ENCODE results near the gene TGM1. TPM values are rescaled to one million over a fixed set of nuclear protein-coding genes. Genes with fewer than 3 reads are reported as not detected.

The TGM1 gene
- polyA plus RNA-seq, 1 of the 3 experiments (the other 2 are of a cell fraction), result 2.7 TPM

DNA sequence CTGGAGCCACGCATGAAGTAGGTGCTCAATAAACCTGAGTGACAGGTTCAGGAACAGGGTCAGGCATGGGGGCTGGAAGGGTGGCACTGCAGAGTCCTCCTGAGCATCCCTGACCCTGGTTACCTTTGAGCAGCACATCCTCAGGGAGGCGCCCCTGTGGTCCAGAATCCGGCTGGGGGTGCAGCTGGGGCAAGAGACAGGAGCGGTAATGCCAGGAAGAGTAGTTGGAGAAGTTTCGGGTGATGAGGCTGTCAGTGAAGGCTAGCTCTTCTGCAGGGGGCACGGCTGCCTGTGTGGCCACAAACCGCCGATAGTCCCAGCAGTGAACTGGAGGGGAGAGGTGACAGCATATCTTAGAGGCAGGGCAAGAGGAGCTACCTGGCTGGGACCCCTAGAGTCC lies 6.4 kb upstream of the TGM1 start:
- CTCF ChIA-PET, result interaction anchor here (0.9 to 4.9 kb wide), 6 partner anchors 13 to 162 kb away, joined by 3 to 37 read pairs (median 6); partner anchors contain the start of genes CIDEB and TINF2
- 85% methylated on average over 8 of the region's 8 CpGs for WGBS (ENCODE audit: low lambda C conversion rate)
- H3K9ac ChIP-seq, result no peak overlapping the region
- H3K36me3 ChIP-seq (replicated peaks in 1 of 2; ENCODE audit: control insufficient read depth in 1 of 2, insufficient read depth in 2 of 2, low read length in 1 of 2), result peaks cover 0 to 31% of the 10 kb centered on the region in 2 experiments
- H3K9me3 ChIP-seq, result no peaks in the 10 kb centered on the region
- TF ChIP-seq RXRA (IDR thresholded peaks at IDR 0.05; ENCODE audit: borderline replicate concordance, low read depth), result no peak
- no peak for TF ChIP-seq GABPA (IDR thresholded peaks at IDR 0.05; ENCODE audit: low read depth)
- no peak for TF ChIP-seq TEAD4 (IDR thresholded peaks at IDR 0.05; ENCODE audit: borderline replicate concordance, insufficient read depth)
- no peak for TF ChIP-seq FOXJ3 (CRISPR knock-in tag; IDR thresholded peaks at IDR 0.05)
- TF ChIP-seq TAF1 (IDR thresholded peaks at IDR 0.05; ENCODE audit: borderline replicate concordance, low read depth, low read length), result no peak
- no peak for TF ChIP-seq NFIC (IDR thresholded peaks at IDR 0.05; ENCODE audit: borderline replicate concordance)
- TF ChIP-seq MXI1 (IDR thresholded peaks at IDR 0.05; ENCODE audit: low read depth, low read length), result no peak
- TF ChIP-seq TCF12 (IDR thresholded peaks at IDR 0.05), result no peak
- TF ChIP-seq RAD21 (IDR thresholded peaks at IDR 0.05; ENCODE audit: low read length), result no peak
- no peak for TF ChIP-seq GATA2 (CRISPR knock-in tag; IDR thresholded peaks at IDR 0.05)
- TF ChIP-seq, protein P1, sequence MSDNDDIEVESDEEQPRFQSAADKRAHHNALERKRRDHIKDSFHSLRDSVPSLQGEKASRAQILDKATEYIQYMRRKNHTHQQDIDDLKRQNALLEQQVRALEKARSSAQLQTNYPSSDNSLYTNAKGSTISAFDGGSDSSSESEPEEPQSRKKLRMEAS (IDR thresholded peaks at IDR 0.05; ENCODE audit: low read depth), result no peak
- no peak for TF ChIP-seq EP300 (IDR thresholded peaks at IDR 0.05; ENCODE audit: borderline replicate concordance in 1 of 2, low read depth in 1 of 2, low read length in 1 of 2)
- no peak for TF ChIP-seq SMC3 (IDR thresholded peaks at IDR 0.05; ENCODE audit: low read depth, low read length)
- TF ChIP-seq ELF1 (IDR thresholded peaks at IDR 0.05), result no peak
- TF ChIP-seq, protein P2, sequence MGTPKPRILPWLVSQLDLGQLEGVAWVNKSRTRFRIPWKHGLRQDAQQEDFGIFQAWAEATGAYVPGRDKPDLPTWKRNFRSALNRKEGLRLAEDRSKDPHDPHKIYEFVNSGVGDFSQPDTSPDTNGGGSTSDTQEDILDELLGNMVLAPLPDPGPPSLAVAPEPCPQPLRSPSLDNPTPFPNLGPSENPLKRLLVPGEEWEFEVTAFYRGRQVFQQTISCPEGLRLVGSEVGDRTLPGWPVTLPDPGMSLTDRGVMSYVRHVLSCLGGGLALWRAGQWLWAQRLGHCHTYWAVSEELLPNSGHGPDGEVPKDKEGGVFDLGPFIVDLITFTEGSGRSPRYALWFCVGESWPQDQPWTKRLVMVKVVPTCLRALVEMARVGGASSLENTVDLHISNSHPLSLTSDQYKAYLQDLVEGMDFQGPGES (IDR thresholded peaks at IDR 0.05; ENCODE audit: low read depth, low read length), result no peak
- no peak for TF ChIP-seq EZH2phosphoT487 (IDR thresholded peaks at IDR 0.05; ENCODE audit: borderline replicate concordance, low read depth)
- TF ChIP-seq CHD2 (IDR thresholded peaks at IDR 0.05; ENCODE audit: low read length, partially characterized antibody), result no peak
- TF ChIP-seq, protein P3, sequence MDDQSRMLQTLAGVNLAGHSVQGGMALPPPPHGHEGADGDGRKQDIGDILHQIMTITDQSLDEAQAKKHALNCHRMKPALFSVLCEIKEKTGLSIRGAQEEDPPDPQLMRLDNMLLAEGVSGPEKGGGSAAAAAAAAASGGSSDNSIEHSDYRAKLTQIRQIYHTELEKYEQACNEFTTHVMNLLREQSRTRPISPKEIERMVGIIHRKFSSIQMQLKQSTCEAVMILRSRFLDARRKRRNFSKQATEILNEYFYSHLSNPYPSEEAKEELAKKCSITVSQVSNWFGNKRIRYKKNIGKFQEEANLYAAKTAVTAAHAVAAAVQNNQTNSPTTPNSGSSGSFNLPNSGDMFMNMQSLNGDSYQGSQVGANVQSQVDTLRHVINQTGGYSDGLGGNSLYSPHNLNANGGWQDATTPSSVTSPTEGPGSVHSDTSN (IDR thresholded peaks at IDR 0.05), result no peak
- no peak for TF ChIP-seq MEF2A (IDR thresholded peaks at IDR 0.05; ENCODE audit: borderline replicate concordance, low read depth)
- H3K9me2 ChIP-seq, result no peaks in the 10 kb centered on the region
- H3K4me1 ChIP-seq (ENCODE audit: control insufficient read depth in 1 of 2, insufficient read depth in 2 of 2, low read depth in 1 of 2, low read length in 1 of 2), result peaks cover 6 to 10% of the 10 kb centered on the region in 2 experiments; a peak in 2 of 4 replicates
- no peak for DNase-seq
- no peak overlapping the region for H3K27ac ChIP-seq (ENCODE audit: low read depth in 2 of 2, low read length in 1 of 2)
- H3K4me3 ChIP-seq (ENCODE audit: low read depth in 2 of 2, low read length in 1 of 2), result no peak overlapping the region
- no peaks in the 10 kb centered on the region for H4K20me1 ChIP-seq (ENCODE audit: insufficient read depth)
- no peaks in the 10 kb centered on the region for H3K27me3 ChIP-seq (ENCODE audit: insufficient read depth)
- H3K4me2 ChIP-seq, result no peak overlapping the region
- H2AFZ ChIP-seq (ENCODE audit: low read depth), result no peak overlapping the region
- no peaks in the 10 kb centered on the region for H3F3A ChIP-seq (replicated peaks; ENCODE audit: insufficient read depth)
- no peaks in the 10 kb centered on the region; the same call in 1 of the 2 replicates for H3K79me2 ChIP-seq (ENCODE audit: insufficient read depth)
- POLR2A ChIA-PET, result no interaction called here

Data from SK-N-SH (cell line).